Neuron (in vitro differentiated cells): Measurements from ENCODE around the gene SNAP29.
"Not testable (repeated sequence)": the region's sequence is repeated elsewhere in the genome, so short reads cannot be mapped to it uniquely, and the experiment has no call there.

Source experiments
- H2AFZ ChIP-seq: one replicate; pipeline ENCODE4 v1.6.1; 2013; ENCODE audit warnings: low read depth, mild to moderate bottlenecking, inconsistent platforms, low read length, moderate library complexity
- H3K27me3 ChIP-seq: one replicate; pipeline ENCODE4 v1.6.1; 2013; ENCODE audit warnings: low read length; ENCODE audit not compliant: insufficient read depth
- H3K36me3 ChIP-seq: one replicate; pipeline ENCODE4 v1.6.1; 2013; ENCODE audit warnings: low read length; ENCODE audit not compliant: insufficient read depth
- H3K4me1 ChIP-seq: one replicate; pipeline ENCODE4 v1.6.1; 2013; ENCODE audit warnings: low read length; ENCODE audit not compliant: insufficient read depth
- H3K4me3 ChIP-seq: 2 replicates; pipeline ENCODE4 v1.5.1; 2013; ENCODE audit warnings: mild to moderate bottlenecking, low read length, moderate library complexity
- H3K9me3 ChIP-seq: one replicate; pipeline ENCODE4 v1.6.1; 2013; ENCODE audit warnings: low read length

Gene SNAP29

DNA sequence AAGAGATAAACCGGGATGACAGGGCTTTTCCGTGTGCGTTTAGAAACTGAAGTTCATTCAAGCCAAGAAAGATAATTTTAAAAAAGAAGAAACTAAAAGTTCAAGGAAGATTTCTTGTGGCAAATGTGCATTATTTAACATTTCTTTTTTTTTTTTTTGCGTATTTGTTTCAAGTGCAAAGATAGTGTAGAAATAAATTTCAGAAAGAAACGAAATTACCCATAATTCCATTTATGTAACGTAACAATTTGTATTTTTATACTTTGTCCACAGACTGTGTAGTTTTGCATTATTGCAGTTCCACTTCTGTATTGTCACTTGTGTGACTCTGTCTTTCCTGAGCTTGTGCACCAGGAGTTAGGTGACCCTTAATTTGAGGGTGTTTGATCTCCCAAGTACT is 24.0 kb downstream of the SNAP29 start:
- H3K36me3 ChIP-seq, result peaks cover 26% of the 10 kb centered on the region
- no peak overlapping the region for H3K4me3 ChIP-seq
- H3K4me1 ChIP-seq, result no peaks in the 10 kb centered on the region
- no peak overlapping the region for H2AFZ ChIP-seq
- H3K27me3 ChIP-seq, result no peaks in the 10 kb centered on the region
- H3K9me3 ChIP-seq, result no peaks in the 10 kb centered on the region

DNA sequence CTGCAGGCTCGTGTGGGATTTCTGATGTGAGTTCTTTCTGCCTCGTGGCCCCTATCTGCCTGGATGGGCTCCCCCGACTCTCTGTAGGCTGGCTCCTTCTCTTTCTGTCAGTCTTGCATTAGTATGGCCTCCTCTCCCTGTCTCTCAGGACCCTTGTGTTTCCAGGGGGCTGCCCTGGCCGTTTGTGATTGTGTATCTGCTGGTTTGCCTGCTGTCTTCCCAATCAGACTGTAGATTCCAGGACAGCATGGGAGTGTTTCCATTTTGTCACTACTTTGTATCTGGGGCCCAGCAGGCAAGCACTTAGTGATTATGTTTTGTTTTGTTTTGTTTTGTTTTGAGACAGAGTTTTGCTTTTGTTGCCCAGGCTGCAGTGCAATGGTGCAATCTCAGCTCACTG is 25.6 kb downstream of the SNAP29 start:
- H3K4me1 ChIP-seq, result no peaks in the 10 kb centered on the region
- no peak overlapping the region for H2AFZ ChIP-seq
- peaks cover 40% of the 10 kb centered on the region for H3K36me3 ChIP-seq
- H3K27me3 ChIP-seq, result no peaks in the 10 kb centered on the region
- H3K9me3 ChIP-seq, result no peaks in the 10 kb centered on the region
- H3K4me3 ChIP-seq, result no peak overlapping the region

DNA sequence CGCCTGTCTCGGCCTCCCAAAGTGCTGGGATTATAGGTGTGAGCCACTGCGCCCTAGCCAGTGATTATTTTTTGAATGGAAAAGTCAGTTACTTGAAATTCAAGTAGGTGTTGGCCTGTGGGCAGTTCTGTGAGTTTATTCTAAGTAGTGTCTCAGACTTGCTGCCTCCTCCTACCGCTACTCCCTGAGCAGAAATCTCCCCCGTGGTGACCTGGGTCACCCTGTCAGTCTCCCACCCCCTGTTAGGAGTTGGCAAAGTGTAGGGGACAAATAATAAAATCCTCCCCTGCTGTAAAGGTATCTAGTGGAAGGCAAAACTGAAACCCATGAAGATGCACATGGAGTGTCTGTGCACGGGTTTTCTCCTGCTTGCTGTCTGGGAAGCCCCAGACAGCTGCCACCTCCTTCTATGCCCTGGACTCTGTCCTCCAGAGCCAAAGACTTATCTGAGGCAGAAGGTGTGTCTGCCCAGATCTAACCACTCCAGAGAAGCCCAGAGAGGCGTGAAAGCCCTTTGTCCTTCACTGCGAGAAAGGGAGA is 26.3 kb downstream of the SNAP29 start:
- Histone ChIP-seq H3K9me3 (no peaks in the 10 kb centered on the region), H3K27me3 (no peaks in the 10 kb centered on the region), H2AFZ (no peak overlapping the region), H3K36me3 (peaks cover 44% of the 10 kb centered on the region), H3K4me3 (no peak overlapping the region), H3K4me1 (no peaks in the 10 kb centered on the region)

DNA sequence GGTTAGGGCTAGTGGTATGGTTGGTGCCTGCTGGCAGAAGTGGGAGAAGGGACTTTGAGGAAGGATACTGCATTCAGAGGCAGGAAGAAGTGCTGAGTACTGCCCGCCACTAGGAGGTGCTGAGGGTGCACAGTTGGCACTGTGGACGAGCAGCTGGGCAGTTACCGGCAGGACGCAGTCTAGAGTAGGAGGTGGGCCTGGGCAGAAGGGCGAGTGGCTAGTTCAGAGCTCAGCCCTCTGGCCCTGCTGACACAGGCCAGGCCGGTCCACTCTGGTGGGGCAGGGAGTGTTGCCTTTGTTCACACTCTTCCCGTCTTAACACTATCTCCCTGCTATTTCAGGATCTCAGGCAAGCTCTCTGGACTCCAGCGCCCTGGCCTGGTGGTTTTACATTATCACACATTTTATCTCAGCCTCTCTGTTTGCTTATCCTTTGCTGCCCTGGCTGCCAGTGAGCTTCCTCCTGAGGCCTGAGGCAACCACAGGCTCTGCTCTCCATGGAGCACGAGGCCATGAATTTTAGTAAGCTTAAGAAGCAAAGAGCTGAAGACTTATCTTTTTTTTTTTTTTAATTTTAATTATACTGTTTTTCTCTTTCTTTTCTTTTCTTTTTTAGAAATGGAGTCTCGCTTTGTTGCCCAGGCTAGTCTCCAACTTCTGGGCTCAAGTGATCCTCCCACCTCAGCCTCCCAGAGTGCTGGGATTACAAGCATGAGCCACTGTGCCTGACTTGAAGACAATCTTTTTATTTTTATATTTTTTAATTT is 26.9 kb downstream of the SNAP29 start:
- Histone ChIP-seq H3K4me3 (no peak overlapping the region), H3K4me1 (no peaks in the 10 kb centered on the region), H3K27me3 (no peaks in the 10 kb centered on the region), H3K9me3 (no peaks in the 10 kb centered on the region), H2AFZ (no peak overlapping the region), H3K36me3 (peaks cover 44% of the 10 kb centered on the region)

DNA sequence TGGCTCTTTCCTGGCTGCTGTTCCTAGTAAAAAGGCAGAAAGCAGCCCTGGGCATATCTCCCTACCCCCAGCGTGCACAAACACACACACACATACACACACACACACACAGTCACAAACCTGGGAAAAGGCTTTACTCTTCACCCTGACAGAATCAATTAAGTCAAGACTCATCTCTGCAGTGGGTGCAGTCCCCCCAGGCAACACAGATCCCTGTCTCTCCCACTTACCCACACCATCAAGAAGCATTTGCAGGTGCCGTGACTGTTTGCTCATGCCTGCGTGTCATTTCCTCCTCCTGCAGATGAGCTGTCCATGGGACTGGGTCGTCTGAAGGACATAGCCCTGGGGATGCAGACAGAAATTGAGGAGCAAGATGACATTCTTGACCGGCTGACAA is 28.6 kb downstream of the SNAP29 start:
- H3K4me1 ChIP-seq, result no peaks in the 10 kb centered on the region
- H3K4me3 ChIP-seq, result no peak overlapping the region
- no peaks in the 10 kb centered on the region for H3K27me3 ChIP-seq
- peaks cover 38% of the 10 kb centered on the region for H3K36me3 ChIP-seq
- H3K9me3 ChIP-seq, result no peaks in the 10 kb centered on the region
- H2AFZ ChIP-seq, result no peak overlapping the region

DNA sequence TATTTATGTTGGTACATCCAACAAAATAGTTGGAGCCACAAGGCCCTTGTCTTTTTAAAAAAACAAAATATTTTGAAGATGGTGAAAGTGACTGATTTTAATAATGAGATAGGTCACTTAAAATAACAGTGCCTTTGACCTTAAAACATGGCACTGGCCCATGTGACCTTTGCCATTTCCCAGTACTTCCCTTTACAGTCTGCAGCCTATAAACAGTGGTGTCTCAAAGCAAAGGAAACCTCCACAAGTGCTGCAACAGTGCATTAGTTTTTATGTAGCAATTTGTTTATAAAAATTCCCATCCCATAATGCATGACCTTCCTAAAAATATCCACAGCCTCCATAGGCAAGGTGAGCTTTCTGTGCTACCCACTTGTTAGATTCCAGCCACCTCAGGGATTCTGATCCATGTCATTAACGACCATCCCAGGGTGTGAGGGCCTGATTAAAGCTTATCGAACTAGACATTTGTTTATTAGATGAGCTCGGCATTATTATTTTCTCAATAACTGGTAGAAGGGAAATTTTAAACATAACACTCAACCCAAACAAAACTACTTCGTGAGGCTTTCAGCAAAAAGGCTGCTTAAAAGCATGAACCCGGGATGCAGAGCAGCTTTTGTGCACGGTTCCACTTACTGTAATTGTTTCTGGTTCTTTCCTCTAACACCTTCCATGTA is 30.4 kb downstream of the SNAP29 start:
- Histone ChIP-seq H3K27me3 (no peaks in the 10 kb centered on the region), H2AFZ (no peak overlapping the region), H3K4me1 (no peaks in the 10 kb centered on the region), H3K36me3 (peaks cover 29% of the 10 kb centered on the region), H3K4me3 (no peak overlapping the region), H3K9me3 (no peaks in the 10 kb centered on the region)

DNA sequence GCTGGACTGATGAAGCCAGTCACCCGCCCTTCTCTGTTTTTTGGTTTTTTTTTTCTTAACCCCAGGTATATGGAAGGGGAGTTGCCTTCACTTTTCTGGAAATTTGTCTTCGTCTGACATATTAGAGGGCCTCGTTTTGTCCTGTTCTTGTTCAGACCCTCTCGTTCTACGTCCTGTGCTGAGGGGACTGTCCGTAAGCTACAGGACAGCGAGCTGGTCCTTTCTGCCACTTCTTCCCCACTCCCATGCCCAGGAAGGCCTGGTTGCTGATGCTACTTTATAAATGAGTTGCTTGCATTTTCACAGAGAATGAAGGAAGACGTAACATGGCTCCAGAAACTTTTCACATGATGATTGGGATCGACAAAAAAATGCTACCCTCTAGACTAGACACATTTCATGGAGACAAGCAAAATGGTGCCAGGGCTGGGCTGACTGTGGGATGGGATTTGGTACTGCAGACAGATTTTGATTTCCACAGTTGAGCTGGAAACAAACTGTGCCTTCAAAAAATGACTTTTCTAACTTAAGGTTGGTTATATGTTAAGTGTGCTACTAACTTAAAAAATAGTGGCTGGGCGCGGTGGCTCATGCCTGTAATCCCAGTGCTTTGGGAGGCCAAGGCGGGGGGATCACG is 31.2 kb downstream of the SNAP29 start:
- peaks cover 26% of the 10 kb centered on the region for H3K36me3 ChIP-seq
- no peak overlapping the region for H3K4me3 ChIP-seq
- H3K27me3 ChIP-seq, result no peaks in the 10 kb centered on the region
- H2AFZ ChIP-seq, result no peak overlapping the region
- H3K4me1 ChIP-seq, result no peaks in the 10 kb centered on the region
- H3K9me3 ChIP-seq, result no peaks in the 10 kb centered on the region

DNA sequence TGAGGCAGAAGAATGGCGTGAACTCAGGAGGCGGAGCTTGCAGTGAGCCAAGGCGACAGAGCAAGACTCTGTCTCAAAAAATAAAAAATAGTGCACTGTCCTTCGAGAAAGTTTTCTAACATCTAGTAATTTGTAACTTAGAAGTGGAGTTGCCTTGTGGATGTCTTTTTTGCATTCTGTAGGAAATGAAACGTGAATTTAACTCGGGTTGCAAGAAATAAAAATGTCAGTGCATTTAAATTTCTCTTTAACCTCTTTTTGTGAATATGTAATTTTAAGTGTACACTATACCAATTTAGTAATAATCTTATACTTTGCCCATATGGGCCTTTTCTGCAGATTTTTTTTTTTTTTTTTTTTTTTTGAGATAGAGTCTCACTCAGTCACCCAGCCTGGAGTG is 32.2 kb downstream of the SNAP29 start:
- no peaks in the 10 kb centered on the region for H3K4me1 ChIP-seq
- no peaks in the 10 kb centered on the region for H3K9me3 ChIP-seq
- H2AFZ ChIP-seq, result no peak overlapping the region
- peaks cover 26% of the 10 kb centered on the region for H3K36me3 ChIP-seq
- H3K4me3 ChIP-seq, result no peak overlapping the region
- H3K27me3 ChIP-seq, result no peaks in the 10 kb centered on the region

DNA sequence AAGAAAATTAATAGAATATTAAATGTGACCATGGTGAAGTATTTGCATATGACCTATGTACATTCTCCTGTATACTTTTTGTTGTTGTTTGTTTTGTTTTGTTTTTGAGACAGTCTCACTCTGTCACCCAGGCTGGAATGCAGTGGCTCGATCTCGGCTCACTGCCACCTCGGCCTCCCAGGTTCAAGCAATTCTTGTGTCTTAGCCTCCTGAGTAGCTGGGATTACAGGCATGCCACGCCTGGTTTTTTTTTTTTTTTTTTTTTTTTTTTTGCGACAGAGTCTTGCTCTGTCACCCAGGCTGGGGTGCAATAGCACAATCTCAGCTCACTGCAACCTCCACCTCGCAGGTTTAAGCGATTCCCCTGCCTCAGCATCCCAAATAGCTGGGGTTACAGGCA is 38.9 kb downstream of the SNAP29 start:
- not testable (repeated sequence) for H3K4me1 ChIP-seq, H3K27me3 ChIP-seq, H2AFZ ChIP-seq, H3K4me3 ChIP-seq, H3K36me3 ChIP-seq, H3K9me3 ChIP-seq

DNA sequence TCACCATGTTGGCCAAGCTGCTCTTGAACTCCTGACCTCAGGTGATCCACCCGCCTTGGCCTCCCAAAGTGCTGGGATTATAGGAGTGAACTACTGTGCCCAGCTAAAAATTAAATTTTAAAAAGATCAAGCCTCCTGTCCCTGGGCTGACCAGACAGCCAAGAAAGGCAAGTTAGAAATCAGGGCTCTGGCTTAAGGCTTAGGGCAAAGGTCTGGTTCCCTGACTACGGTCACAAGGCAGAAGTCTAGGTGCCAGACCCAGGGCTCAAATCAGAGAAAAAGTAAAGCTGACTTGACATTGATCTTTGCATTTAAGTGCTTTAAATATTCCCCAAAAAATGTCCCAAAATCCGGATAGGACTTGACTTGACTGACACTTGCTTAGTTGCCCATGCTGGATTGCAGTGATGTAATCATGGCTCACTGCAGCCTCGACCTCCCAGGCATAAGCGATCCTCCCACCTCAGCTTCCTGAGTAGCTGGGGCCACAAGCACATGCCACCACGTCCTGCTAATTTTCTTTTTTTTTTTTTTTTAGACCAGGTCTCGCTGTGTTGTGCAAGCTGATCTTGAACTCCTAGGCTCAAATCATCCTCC is 41.1 kb downstream of the SNAP29 start:
- no peaks in the 10 kb centered on the region for H3K27me3 ChIP-seq
- no peaks in the 10 kb centered on the region for H3K9me3 ChIP-seq
- no peak overlapping the region for H3K4me3 ChIP-seq
- no peak overlapping the region for H2AFZ ChIP-seq
- no peaks in the 10 kb centered on the region for H3K36me3 ChIP-seq
- H3K4me1 ChIP-seq, result no peaks in the 10 kb centered on the region

DNA sequence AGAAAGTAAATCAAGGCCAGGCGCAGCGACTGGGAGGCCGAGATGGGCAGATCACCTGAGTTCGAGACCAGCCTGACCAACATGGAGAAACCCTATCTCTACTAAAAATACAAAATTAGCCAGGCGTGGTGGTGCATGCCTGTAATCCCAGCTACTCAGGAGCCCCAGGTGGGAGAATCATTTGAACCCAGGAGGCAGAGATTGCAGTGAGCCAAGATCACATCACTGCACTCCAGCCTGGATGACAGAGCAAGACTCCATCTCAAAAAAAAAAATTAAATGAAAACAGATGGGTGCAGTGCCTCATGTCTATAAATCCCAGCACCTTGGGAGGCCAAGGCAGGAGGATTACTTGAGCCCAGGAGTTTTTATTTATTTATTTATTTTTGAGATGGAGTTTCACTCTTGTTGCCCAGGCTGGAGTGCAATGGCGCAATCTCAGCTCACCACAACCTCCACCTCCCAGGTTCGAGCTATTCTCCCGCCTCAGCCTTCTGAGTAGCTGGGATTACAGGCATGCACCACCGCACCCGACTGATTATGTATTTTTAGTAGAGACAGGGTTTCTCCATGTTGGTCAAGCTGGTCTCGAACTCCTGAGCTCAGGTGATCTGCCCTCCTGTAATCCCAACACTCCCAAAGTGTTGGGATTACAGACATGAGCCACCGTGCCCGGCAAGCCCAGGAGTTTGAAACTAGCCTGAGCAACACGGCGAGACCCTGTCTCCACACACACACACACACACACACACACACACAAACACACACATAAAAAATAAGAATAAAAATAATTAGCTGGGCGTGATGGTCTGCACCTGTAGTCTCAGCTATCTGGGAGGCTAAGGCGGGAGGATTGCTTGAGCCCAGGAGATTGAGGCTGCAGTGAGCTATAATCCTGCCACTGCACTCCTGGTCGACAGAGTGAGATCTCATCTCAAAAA is 42.6 kb downstream of the SNAP29 start:
- H3K27me3 ChIP-seq, H3K4me1 ChIP-seq, H2AFZ ChIP-seq, H3K36me3 ChIP-seq, H3K9me3 ChIP-seq, H3K4me3 ChIP-seq: not testable (repeated sequence)

DNA sequence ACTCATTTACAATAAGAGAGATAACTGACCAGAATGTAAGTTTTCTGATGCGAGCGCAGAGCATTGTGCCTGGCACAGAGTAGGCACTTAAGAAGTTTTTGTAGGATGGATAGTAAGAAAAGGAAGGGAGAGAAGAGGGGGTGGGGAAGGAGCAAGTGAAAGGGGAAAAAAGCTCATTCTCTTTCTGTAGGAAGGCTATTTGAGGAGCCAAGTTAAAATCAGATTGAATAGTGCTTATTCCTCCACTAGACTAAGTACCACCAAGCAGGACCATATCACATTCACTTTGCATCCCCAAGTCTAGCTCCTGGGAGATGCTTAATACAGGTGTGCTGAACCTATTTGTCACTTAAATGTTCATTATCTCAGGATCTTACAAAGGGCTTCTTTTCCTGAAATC is 44.3 kb downstream of the SNAP29 start:
- no peaks in the 10 kb centered on the region for H3K36me3 ChIP-seq
- H3K4me3 ChIP-seq, result no peak overlapping the region
- no peaks in the 10 kb centered on the region for H3K4me1 ChIP-seq
- H3K9me3 ChIP-seq, result no peaks in the 10 kb centered on the region
- no peaks in the 10 kb centered on the region for H3K27me3 ChIP-seq
- H2AFZ ChIP-seq, result no peak overlapping the region
